AG08395 (cell line): Measurements from ENCODE around the gene RNF223.

Experiments used
- DNase-seq: peaks from one replicate; pipeline ENCODE4 v3.0.0; 2012; ENCODE audit warnings: mixed read lengths, low spot score

Gene RNF223

DNA sequence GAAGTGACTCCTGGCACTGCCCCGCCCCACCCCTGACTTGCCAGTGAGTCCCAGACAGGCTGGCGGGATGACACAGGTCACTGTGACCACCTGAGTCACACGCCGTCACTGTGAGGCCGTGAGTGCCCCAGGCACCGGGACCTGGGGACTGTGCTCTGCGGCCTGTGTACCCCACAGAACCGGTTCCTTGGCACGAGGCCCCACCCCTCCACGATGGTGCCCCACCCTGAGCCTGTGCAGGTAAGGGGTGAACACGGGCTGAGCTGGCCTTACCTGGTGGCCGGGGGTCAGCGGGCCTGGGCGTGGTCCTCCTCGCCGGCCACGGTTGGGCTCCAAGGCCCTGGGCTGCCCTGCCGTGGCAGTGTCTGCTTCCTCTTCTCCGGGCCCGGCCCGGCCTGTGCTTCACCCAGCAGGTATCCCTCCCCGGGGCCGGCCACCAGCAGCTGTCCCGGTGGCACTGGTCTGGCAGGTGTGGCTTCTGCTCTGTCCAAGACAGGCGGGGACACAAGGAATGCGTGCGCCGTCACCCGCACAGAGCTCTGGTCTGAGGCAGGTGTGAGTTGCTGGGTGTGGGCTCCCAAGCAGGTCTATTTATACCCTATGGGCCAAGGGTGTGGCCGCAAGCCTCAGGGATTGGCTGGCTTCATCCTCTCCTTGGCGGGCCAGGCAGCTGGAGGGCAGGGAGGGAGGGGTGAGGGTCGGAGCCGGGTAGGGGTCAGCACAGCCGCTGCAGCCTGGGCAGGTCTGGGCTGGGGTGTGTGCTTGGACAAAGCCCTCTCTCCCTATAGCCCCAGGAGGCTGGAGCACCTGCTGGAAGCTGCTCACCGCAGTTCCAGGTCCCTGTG is at the start of gene RNF223:
RNF223 (minus strand) TSS at position 564 of the 845 bp plus-strand sequence. CDS start 1,740 bp downstream, outside the sequence.
- DNase-seq = no peak

DNA sequence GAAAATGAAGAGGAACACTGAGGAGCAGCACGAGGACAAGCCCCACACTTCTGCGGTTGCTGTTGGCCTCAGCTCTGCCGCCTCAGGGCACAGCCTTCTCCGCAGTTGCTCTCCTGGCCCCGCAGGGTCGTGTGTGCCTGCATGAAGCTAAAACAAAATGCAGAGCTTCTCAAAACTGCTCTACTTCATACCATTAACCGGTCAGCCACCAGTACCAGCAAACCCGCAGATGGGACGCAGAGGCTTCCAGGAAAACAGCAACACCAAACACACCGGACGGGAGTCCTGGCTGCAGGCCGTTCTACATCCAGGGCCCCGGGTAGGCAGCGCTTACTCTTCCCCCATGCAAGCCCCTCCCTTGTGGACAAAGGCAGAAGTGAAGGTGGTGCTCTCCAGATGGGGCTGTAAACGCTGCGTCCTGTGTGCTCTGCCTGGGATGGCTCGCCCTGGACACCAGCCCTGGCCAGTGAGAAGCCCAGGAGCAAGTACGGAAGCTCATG is 48.9 kb upstream of the RNF223 start:
- peak; percentile 20 for DNase-seq

GRCh38 chr1:1122078-1122811 is 48.1 kb upstream of the RNF223 start:
- DNase-seq = peak; percentile 86

- DNase-seq = no peak
These were observed 47.5 kb upstream of the RNF223 start for GRCh38 chr1:1121611-1122077.

DNA sequence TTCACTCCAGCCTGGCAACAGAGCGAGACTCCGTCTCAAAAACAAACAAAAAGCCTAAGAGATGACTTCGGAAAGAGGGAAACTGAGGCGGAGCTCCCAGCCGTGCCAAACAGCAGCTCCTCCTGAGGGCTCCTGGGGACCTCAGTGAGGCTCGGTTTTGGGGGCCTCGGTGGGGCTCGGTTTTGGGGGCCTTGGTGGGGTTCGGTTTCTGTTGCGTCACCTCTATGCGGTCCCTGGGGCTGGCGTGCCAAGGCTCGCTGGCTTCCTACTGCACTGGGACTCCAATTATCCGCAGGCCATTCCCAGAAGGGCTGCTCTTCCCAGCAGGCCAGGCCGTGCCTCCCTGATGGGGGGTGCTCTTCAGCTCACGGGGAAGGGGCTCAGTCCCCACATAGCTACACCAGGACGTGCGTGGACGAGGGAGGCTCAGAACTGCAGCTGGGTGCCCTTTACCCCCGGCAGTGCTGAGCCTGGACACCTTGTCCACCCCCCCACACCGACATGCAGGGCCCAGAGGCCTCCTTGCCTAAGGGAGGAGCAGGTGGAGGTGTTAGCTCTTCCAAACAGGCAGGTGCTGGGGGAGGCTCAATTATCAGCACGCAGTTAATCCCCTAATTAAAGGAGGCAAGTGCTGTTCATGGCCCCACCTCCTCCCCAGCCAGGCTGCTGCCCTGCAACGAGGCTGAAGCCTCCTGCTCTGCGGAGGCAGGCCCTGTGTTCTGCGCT is 46.9 kb upstream of the RNF223 start:
- no peak for DNase-seq

- DNase-seq = no peak
These were observed 46.0 kb upstream of the RNF223 start for GRCh38 chr1:1120096-1120495.

DNA sequence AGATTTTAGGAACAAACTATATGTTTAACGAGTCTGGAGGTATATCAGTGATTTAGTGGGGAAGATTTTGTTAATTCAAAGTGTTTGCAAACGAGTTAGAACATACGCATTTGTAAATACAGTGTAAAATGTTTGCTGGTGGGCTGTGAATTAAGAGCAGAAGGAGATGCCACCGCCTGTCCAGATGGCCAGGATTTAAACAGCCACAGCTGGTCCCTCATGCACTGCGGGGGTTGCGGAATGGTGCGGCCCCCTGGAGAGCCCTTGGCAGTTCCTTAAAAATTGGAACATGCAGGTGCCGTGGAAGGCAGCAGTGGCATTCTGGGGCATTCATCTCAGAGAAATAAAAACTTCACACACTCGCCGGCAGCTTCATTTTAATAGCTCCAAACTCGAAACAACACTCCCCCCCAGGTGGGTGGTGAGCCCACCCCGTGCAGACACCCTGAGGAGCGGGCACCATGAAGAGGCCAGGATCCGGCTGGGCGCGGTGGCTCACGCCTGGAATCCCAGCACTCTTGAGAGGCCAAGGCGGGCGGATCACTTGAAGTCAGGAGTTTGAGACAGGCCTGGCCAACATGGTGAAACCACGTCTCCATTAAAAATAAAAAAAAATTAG is 45.3 kb upstream of the RNF223 start:
- DNase-seq = no peak

DNA sequence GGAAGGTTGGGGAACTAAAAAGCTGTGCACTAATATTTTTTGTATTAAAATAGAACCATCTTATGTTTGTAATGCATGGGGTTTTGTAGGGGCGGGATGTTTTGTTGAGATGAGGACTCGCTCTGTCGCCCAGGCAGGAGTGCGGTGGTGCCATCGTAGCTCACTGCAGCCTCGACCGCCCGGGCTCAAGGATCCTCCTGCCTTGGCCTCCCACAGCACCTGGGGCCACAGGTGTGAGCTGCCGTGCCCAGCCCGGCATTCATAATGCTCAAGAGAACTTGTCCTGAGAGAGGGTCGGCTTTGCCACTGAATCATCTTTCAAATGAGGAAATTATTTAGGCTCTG is 44.7 kb upstream of the RNF223 start:
- no peak for DNase-seq

- no peak for DNase-seq
These were observed 44.1 kb upstream of the RNF223 start for GRCh38 chr1:1118011-1118875.

GRCh38 chr1:1117469-1117831 is 43.3 kb upstream of the RNF223 start:
- no peak for DNase-seq

DNA sequence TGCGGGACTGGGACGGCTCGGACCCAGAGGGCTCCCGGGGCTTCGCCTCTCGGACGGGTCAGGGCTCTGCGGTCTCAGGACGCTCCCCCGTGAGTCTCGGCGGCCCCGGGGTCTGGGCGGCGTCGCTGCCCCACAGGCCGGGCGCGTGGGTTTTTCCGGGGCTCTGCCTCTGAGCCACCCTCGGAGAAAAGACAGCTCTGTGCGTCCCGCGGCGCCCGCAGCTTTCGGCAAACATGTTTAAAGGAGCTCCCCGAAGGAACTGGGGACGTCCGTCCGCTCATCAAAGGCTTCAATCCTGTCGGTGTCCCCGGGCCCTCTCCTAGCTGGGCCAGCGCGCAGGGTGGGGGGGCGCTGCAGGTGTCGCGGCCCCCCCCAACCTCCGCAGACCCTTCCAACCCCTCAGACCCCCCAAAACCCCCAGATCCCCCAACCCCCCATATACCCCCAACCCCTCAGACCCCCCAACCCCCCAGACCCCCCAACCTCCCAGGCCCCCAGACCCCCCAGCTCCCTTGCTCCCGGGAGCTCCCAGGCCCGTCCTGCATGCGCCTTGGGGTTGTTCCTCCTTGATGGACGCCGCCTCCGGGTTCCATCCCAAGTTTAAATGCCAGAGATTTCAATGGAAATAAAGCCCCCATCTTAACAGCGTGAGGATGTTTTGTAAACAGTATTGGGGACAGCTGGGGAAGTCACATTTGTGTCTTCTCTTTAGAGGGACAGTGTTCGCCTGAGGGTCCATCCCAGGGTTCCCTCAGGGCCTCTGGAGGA is 42.8 kb upstream of the RNF223 start:
- DNase-seq = peak; percentile 12

DNA sequence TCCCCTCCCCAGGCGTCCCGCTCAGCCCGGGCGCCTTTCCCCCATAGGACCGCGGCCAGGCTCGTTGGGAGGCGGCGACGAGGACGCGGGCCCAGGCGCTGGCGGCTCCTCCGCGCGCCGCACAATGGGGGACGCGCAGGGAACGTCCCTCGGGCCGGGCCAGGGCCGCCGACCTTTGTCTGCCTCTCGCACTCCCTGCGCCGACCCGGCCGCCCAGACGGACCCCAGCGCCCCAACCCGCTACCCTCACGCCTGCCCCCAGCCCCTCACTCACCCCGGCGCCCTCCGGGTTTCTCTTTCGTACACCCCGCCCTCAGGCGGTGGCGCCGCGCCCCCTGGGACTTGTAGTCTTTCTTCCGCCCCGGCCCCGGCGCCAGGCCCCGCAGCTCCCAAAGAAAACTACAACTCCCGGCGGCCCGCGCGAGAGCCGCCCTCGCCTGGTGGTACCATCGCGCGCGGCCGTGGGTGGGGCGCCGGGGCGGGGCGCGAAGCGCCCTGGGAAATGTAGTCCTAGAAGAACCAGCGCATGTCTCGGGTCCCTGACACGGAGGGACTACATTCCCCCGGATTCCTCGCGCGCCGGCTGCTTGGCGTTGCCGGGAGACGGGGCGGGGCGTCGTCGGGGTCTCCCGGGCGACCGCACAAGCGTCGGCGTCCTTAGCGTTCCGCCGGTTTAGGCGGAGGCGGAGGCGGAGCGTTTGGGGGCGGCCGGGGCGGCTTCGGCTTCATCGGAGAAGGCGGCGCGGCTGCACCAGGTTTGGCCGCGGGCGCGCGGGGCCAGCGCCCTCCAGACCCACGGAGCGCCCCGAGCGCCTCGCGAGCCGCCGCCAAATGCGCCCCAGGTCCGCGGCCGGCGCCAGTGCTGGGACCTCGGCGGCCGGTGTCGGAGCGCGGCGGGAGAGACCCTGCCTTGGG is 41.9 kb upstream of the RNF223 start, which contains the start of gene C1orf159:
C1orf159 (minus strand) TSS at position 304 of the 915 bp plus-strand sequence. CDS start 24,546 bp downstream, outside the sequence.
- peak; percentile 98 for DNase-seq

DNA sequence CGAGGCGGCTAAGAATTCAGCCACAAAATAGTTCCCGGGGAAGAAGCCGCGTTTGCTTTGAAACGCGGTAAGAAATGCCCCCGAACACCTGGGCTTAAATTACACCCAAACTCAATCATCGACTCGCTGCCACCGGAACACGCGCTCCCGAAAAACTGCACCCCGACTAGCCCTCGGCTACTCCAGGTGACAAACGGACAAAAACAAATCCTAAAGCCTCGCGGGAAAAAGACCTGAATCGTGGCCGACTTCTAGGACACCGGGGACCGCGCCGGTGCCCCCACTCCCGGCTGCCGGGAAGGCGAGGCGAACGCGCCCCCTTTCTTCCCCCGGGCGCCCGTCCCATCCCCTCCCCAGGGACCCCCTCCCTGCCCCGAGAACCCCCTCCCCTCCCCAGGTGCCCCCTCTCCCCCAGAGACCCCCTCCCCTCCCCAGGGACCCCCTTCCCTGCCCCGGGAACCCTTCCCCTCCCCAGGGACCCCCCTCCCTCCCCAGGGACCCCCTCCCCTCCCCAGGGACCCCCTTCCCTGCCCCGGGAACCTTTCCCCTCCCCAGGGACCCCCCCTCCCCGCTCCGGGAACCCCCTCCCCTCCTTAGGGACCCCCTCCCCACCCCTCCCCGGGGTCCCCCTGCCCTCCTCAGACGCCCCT is 41.2 kb upstream of the RNF223 start:
- no peak for DNase-seq

DNA sequence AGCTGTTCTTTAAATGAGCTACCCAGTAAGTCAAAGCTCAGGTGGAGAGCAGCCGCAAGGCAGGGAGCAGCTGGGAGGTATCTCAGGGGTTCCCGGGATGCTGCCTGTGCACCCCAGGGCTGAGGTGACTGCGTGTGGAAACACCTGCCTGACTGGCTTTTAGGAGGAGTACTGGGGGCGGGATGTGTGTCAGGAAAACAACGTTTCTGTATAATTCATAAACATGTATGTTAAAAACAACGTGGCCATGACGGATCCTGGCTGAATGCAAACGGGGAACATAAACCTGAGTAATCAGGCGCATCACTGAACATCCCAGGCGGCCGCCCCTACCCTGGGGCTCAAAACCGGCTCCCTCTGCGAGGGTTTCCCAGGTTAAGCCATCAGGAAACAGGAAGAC is 40.3 kb upstream of the RNF223 start:
- DNase-seq = no peak

DNA sequence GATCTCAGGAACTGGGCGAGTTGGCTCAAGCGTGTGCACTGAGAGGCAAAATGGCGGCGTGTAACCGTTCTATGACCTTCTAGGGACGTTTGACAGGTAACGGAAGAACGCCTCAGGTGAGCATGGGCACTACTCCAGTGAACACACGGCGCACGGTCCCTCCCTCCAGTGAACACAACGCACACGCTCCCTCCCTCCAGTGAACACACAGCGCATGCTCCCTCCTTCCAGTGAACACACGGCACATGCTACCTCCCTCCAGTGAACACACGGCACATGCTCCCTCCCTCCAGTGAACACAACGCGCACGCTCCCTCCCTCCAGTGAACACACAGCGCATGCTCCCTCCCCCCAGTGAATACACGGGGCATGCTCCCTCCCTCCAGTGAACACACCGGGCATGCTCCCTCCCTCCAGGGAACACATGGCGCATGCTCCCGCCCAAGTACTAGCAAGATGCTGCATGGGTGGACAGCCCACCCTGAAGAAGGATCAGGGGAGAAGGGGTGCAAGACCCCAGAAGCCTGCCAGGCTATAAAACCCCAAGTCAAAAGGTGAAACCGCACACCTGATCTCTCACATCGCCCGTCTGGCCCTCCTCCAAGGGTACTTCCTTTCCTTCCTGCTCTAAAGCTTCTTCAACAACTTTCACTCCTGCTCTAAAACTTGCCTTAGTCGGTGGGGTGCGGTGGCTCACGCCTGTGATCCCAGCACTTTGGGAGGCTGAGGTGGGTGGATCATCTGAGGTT is 38.3 kb upstream of the RNF223 start:
- DNase-seq = no peak

- DNase-seq = no peak
These were observed 37.6 kb upstream of the RNF223 start for GRCh38 chr1:1111516-1112236.

DNA sequence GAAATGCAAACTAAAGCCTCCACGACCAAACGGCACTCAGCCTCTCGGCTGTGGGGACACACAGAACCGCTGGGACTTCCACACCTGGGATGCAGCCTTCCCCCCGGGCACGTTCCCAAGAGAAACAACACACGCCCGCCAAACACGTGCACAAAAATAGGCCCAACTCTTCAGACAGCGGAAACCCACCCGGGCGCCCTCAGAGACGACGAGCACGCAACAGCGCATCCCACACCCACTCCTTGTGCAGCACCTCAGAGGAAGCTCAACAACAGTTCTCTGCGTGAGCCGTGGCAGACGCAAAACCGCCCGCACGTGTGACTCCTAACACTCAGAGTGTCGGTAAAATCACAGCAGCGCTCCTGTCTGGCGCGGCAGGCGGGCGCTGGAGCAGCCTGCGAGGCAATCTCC is 36.5 kb upstream of the RNF223 start:
- no peak for DNase-seq
